GM21367 (cell line): ENCODE data around the gene SLC6A9.

ENCODE experiments used
- ATAC-seq: cut with Tn5 transposase; IDR thresholded peaks from one replicate; pipeline ENCODE4 v1.9.1; 2021; ENCODE audit not compliant: unreplicated experiment

SLC6A9 gene

GRCh38 chr1:43973981-43974442, 57.2 kb downstream of the SLC6A9 start:
- no peak for ATAC-seq

- no peak for ATAC-seq
These were observed 59.8 kb downstream of the SLC6A9 start for GRCh38 chr1:43971336-43971980.

GRCh38 chr1:43970911-43971310, 60.4 kb downstream of the SLC6A9 start:
- ATAC-seq: no peak

GRCh38 chr1:43970502-43970901, 60.8 kb downstream of the SLC6A9 start:
- ATAC-seq: no peak

GRCh38 chr1:43969746-43970466, 61.4 kb downstream of the SLC6A9 start, which contains the start of gene DPH2:
Gene DPH2 (plus strand): TSS chr1:43970010. CDS start chr1:43970176, 166 bp downstream.
- peak; percentile 61 for ATAC-seq

GRCh38 chr1:43969416-43969745, 61.9 kb downstream of the SLC6A9 start:
- no peak for ATAC-seq

GRCh38 chr1:43968348-43968948, 62.8 kb downstream of the SLC6A9 start:
- ATAC-seq: no peak

- no peak for ATAC-seq
These were observed 65.9 kb downstream of the SLC6A9 start for GRCh38 chr1:43965316-43965715.

- ATAC-seq: no peak
These were observed 67.4 kb downstream of the SLC6A9 start for GRCh38 chr1:43963890-43964289.

GRCh38 chr1:43963006-43963405, 68.3 kb downstream of the SLC6A9 start:
- no peak for ATAC-seq

- ATAC-seq: no peak
These were observed 68.9 kb downstream of the SLC6A9 start for GRCh38 chr1:43962324-43962723.

GRCh38 chr1:43961692-43962091, 69.6 kb downstream of the SLC6A9 start:
- no peak for ATAC-seq

GRCh38 chr1:43960798-43961197, 70.5 kb downstream of the SLC6A9 start:
- ATAC-seq: no peak

- no peak for ATAC-seq
These were observed 72.7 kb downstream of the SLC6A9 start for GRCh38 chr1:43958351-43959255.

- no peak for ATAC-seq
These were observed 73.7 kb downstream of the SLC6A9 start for GRCh38 chr1:43957407-43958040.

GRCh38 chr1:43956234-43956633, 75.0 kb downstream of the SLC6A9 start:
- no peak for ATAC-seq

- no peak for ATAC-seq
These were observed 77.2 kb downstream of the SLC6A9 start for GRCh38 chr1:43954036-43954435.

- ATAC-seq: no peak
These were observed 77.9 kb downstream of the SLC6A9 start for GRCh38 chr1:43953361-43953760.

GRCh38 chr1:43952731-43953346, 78.4 kb downstream of the SLC6A9 start:
- no peak for ATAC-seq
